DMS 273 treated with DMSO at 0.1 percent for 48 hours (cell line): ENCODE measurements around the gene CTSK.

ENCODE experiments used
- DNase-seq: peaks from one replicate; lab custom pipeline; 2025; lab: John Stamatoyannopoulos, UW

CTSK gene

GRCh38 chr1:150760013-150760412 is 48.0 kb downstream of the CTSK start:
- no peak for DNase-seq

- DNase-seq, result no peak
These were observed 54.6 kb downstream of the CTSK start for GRCh38 chr1:150753416-150753815.

GRCh38 chr1:150751443-150751842 is 56.6 kb downstream of the CTSK start:
- DNase-seq, result no peak

- DNase-seq, result no peak
These were observed 58.2 kb downstream of the CTSK start for GRCh38 chr1:150749720-150750311.

GRCh38 chr1:150748878-150749719 is 59.0 kb downstream of the CTSK start:
- no peak for DNase-seq
